ENCODE data around the gene LAMB4.

The LAMB4 gene

DNA sequence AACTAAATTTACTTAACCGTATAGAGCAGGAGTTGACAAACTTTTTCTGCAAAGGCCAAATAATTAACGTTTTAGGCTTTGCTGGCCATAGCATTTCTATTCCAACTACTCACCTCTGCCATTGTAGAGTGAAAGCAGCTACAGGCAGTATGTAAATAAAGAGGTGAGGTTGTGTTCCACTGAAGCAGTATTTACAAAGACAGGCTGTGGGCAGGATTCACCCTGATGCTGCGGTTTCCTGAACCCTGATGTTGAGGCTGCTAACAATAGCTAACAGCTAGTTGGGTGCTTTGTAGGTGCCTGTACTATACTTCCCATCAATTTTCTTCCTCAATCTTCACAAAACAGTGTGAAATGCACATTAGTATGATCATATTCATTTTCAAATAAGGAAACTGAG lies 80.2 kb downstream of the LAMB4 start:
- WGBS (ENCODE audit: insufficient coverage) = 100% methylated on average over 3 of the region's 3 CpGs
- Histone ChIP-seq H3K4me1 (ENCODE audit: control extremely low read depth in 1 of 4, control insufficient read depth in 4 of 4, insufficient read depth in 4 of 4, low read length in 3 of 4) (peaks cover 0 to 10% (median 3%) of the 10 kb centered on the region in 4 experiments), H3K27ac (ENCODE audit: insufficient read depth in 1 of 2, low read depth in 1 of 2, low read length in 2 of 2, poor library complexity in 1 of 2, severe bottlenecking in 2 of 2) (no peak overlapping the region), H3K27me3 (replicated peaks in 2 of 5; ENCODE audit: control insufficient read depth in 4 of 5, insufficient read depth in 5 of 5, low read length in 4 of 5) (no peaks in the 10 kb centered on the region), H3K4me3 (ENCODE audit: control insufficient read depth in 1 of 7, extremely low read depth in 1 of 7, insufficient read depth in 4 of 7, low read depth in 2 of 7, low read length in 6 of 7) (no peak overlapping the region), H3K36me3 (ENCODE audit: control insufficient read depth in 4 of 4, insufficient read depth in 4 of 4, low read length in 3 of 4) (no peaks in the 10 kb centered on the region), H3K9me3 (ENCODE audit: control extremely low read depth in 1 of 5, control insufficient read depth in 4 of 5, insufficient read depth in 2 of 5, low read depth in 1 of 5, low read length in 4 of 5) (no peaks in the 10 kb centered on the region)
- DNase-seq = no peak
- ChIA-PET POLR2A (no interaction called here), CTCF (no interaction called here)

DNA sequence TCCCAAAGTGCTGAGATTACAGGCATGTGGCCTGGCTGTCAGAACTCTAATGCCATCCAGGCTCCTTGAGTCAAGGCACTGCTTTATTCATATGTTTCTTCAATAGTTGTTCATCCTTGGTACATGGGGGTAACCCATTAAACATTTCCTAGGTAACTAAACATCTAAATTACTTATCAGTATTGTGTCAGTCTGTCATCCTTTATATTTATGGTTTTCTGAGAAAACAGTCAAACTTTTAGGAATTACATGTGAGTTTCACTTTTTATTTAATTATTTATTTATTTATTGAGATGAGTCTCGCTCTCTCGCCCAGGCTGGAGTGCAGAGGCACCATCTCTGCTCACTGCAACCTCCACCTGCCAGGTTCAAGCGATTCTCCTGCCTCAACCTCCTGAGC lies 81.7 kb downstream of the LAMB4 start:
- WGBS (ENCODE audit: insufficient coverage) = no CpG with 5 or more reads among the region's 3 CpGs
- no peaks in the 10 kb centered on the region for H3K27me3 ChIP-seq (replicated peaks in 2 of 5; ENCODE audit: control insufficient read depth in 4 of 5, insufficient read depth in 5 of 5, low read length in 4 of 5)
- CTCF ChIA-PET = no interaction called here

DNA sequence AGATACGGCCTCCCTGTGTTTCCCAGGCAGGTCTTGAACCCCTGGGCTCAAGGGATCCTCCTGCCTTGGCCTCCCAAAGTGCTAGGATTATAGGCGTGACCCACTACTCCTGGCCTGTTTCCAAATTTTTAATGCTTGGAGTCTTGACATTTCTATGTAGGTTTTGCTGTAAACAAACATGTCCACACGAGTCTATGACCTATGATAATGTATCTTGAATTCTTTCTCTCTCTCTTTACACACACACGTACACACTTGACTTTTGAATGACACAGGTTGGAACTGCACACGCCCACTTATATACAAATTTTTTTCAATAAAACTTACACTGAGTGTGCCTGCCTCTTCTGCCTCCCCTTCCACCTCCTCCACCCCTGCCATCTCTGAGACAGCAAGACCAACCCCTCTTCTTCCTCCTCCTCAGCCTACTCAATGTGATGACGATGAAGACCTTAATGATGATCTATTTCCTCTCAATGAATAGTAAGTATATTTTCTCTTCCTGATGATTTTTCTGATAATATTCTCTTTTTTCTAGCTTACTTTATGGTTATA lies 83.1 kb downstream of the LAMB4 start:
- peaks cover 0 to 10% (median 3%) of the 10 kb centered on the region in 4 experiments for H3K4me1 ChIP-seq (ENCODE audit: control extremely low read depth in 1 of 4, control insufficient read depth in 4 of 4, insufficient read depth in 4 of 4, low read length in 3 of 4)
- no peaks in the 10 kb centered on the region for H3K27me3 ChIP-seq (replicated peaks in 2 of 5; ENCODE audit: control insufficient read depth in 4 of 5, insufficient read depth in 5 of 5, low read length in 4 of 5)
- no peak overlapping the region for H3K4me3 ChIP-seq (ENCODE audit: control insufficient read depth in 1 of 7, extremely low read depth in 1 of 7, insufficient read depth in 4 of 7, low read depth in 2 of 7, low read length in 6 of 7)
- POLR2A ChIA-PET = no interaction called here
- no peak overlapping the region for H3K27ac ChIP-seq (ENCODE audit: insufficient read depth in 1 of 2, low read depth in 1 of 2, low read length in 2 of 2, poor library complexity in 1 of 2, severe bottlenecking in 2 of 2)
- no peaks in the 10 kb centered on the region for H3K9me3 ChIP-seq (ENCODE audit: control extremely low read depth in 1 of 5, control insufficient read depth in 4 of 5, insufficient read depth in 2 of 5, low read depth in 1 of 5, low read length in 4 of 5)
- 89% methylated on average over 3 of the region's 6 CpGs for WGBS (ENCODE audit: insufficient coverage)
- no peak for DNase-seq
- no peaks in the 10 kb centered on the region for H3K36me3 ChIP-seq (ENCODE audit: control insufficient read depth in 4 of 4, insufficient read depth in 4 of 4, low read length in 3 of 4)
- CTCF ChIA-PET = no interaction called here

More for the DNA sequence above, 81.7 kb downstream of the LAMB4 start:
- no peak for DNase-seq
- POLR2A ChIA-PET = no interaction called here
- no peak overlapping the region for H3K27ac ChIP-seq (ENCODE audit: insufficient read depth in 1 of 2, low read depth in 1 of 2, low read length in 2 of 2, poor library complexity in 1 of 2, severe bottlenecking in 2 of 2)
- H3K9me3 ChIP-seq (ENCODE audit: control extremely low read depth in 1 of 5, control insufficient read depth in 4 of 5, insufficient read depth in 2 of 5, low read depth in 1 of 5, low read length in 4 of 5) = no peaks in the 10 kb centered on the region
- H3K4me3 ChIP-seq (ENCODE audit: control insufficient read depth in 1 of 7, extremely low read depth in 1 of 7, insufficient read depth in 4 of 7, low read depth in 2 of 7, low read length in 6 of 7) = peak overlapping the region in 1 of 7 experiments; percentile 47
- H3K36me3 ChIP-seq (ENCODE audit: control insufficient read depth in 4 of 4, insufficient read depth in 4 of 4, low read length in 3 of 4) = no peaks in the 10 kb centered on the region
- peaks cover 0 to 10% (median 3%) of the 10 kb centered on the region in 4 experiments for H3K4me1 ChIP-seq (ENCODE audit: control extremely low read depth in 1 of 4, control insufficient read depth in 4 of 4, insufficient read depth in 4 of 4, low read length in 3 of 4)

DNA sequence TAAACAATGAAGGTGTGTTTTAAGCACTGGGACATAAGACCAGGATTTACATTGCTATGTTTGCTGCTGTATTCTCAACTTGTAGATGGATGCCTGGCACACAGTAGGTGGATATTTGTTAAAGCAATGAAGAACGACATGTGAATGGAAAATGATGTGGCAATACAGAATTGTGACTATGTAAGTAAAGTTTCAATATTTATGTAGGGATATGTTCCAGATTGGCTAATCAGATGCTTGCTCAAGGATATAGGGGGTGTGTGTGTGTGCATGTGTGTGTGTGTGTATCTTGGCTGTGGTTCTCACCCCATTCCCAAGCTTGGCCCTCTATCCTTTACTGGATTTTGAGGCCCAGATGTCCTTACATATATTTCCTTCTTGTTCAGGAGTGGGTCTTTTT lies 84.5 kb downstream of the LAMB4 start:
- ChIA-PET POLR2A (no interaction called here), CTCF (no interaction called here)
- Histone ChIP-seq H3K4me1 (ENCODE audit: control extremely low read depth in 1 of 4, control insufficient read depth in 4 of 4, insufficient read depth in 4 of 4, low read length in 3 of 4) (peaks cover 0 to 10% (median 3%) of the 10 kb centered on the region in 4 experiments), H3K4me3 (ENCODE audit: control insufficient read depth in 1 of 7, extremely low read depth in 1 of 7, insufficient read depth in 4 of 7, low read depth in 2 of 7, low read length in 6 of 7) (no peak overlapping the region), H3K27me3 (replicated peaks in 2 of 5; ENCODE audit: control insufficient read depth in 4 of 5, insufficient read depth in 5 of 5, low read length in 4 of 5) (no peaks in the 10 kb centered on the region), H3K9me3 (ENCODE audit: control extremely low read depth in 1 of 5, control insufficient read depth in 4 of 5, insufficient read depth in 2 of 5, low read depth in 1 of 5, low read length in 4 of 5) (no peaks in the 10 kb centered on the region), H3K27ac (ENCODE audit: insufficient read depth in 1 of 2, low read depth in 1 of 2, low read length in 2 of 2, poor library complexity in 1 of 2, severe bottlenecking in 2 of 2) (no peak overlapping the region), H3K36me3 (ENCODE audit: control insufficient read depth in 4 of 4, insufficient read depth in 4 of 4, low read length in 3 of 4) (no peaks in the 10 kb centered on the region)
- 100% methylated on average over 1 of the region's 1 CpG for WGBS (ENCODE audit: insufficient coverage)
- no peak for DNase-seq

DNA sequence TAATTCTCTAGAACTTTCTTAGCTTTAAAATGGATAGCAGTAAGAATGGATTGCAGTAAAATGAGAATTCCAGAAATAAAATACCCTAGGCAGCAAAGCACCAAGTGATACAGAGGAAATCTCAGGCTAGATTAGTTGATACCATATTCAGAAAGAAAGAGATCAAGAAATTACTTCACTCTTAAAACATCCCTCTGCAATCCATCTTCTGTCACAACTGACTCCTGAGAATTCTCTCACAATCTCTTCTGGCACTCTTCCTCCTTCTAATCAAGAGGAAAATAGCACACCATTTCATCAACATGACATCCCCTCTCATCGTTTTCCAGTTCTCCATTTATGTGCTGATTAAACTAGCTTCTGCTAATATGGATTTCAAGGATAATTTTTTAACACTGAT lies 85.0 kb downstream of the LAMB4 start:
- CTCF ChIA-PET = no interaction called here

DNA sequence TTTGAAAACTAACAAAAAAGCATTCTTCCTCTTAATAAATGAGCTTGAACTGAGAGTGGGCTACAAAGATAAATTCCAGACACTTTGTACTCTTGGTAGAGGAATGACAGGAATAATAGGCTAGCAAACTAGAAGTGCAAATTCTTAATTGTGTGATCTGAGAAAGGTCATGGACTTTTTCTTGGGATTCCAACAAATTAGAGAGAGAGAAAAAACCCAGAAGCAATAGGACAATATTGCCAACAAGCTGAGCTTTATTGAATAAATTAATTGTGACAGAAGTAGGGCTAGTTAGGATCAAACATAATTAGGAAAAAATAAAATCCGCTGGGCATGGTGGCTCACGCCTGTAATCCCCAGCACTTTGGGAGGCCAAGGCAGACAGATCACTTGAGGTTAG lies 85.8 kb downstream of the LAMB4 start:
- Histone ChIP-seq H3K9me3 (ENCODE audit: control extremely low read depth in 1 of 5, control insufficient read depth in 4 of 5, insufficient read depth in 2 of 5, low read depth in 1 of 5, low read length in 4 of 5) (no peaks in the 10 kb centered on the region), H3K27ac (ENCODE audit: insufficient read depth in 1 of 2, low read depth in 1 of 2, low read length in 2 of 2, poor library complexity in 1 of 2, severe bottlenecking in 2 of 2) (no peak overlapping the region), H3K4me3 (ENCODE audit: control insufficient read depth in 1 of 7, extremely low read depth in 1 of 7, insufficient read depth in 4 of 7, low read depth in 2 of 7, low read length in 6 of 7) (no peak overlapping the region), H3K27me3 (replicated peaks in 2 of 5; ENCODE audit: control insufficient read depth in 4 of 5, insufficient read depth in 5 of 5, low read length in 4 of 5) (no peaks in the 10 kb centered on the region), H3K36me3 (ENCODE audit: control insufficient read depth in 4 of 4, insufficient read depth in 4 of 4, low read length in 3 of 4) (no peaks in the 10 kb centered on the region), H3K4me1 (ENCODE audit: control extremely low read depth in 1 of 4, control insufficient read depth in 4 of 4, insufficient read depth in 4 of 4, low read length in 3 of 4) (peaks cover 0 to 10% (median 3%) of the 10 kb centered on the region in 4 experiments)
- ChIA-PET CTCF (no interaction called here), POLR2A (interaction anchor here (0.6 kb wide), 1 partner anchor 419 kb away, joined by 3 read pairs; no protein-coding TSS in a partner anchor)
- no peak for DNase-seq
- 100% methylated on average over 2 of the region's 2 CpGs for WGBS (ENCODE audit: insufficient coverage)

More for the DNA sequence above, 85.0 kb downstream of the LAMB4 start:
- DNase-seq = no peak
- no CpG with 5 or more reads among the region's 1 CpG for WGBS (ENCODE audit: insufficient coverage)
- no peak overlapping the region for H3K27ac ChIP-seq (ENCODE audit: insufficient read depth in 1 of 2, low read depth in 1 of 2, low read length in 2 of 2, poor library complexity in 1 of 2, severe bottlenecking in 2 of 2)
- POLR2A ChIA-PET = interaction anchor here (0.6 kb wide), 1 partner anchor 420 kb away, joined by 3 read pairs; no protein-coding TSS in a partner anchor
- no peaks in the 10 kb centered on the region for H3K9me3 ChIP-seq (ENCODE audit: control extremely low read depth in 1 of 5, control insufficient read depth in 4 of 5, insufficient read depth in 2 of 5, low read depth in 1 of 5, low read length in 4 of 5)
- H3K27me3 ChIP-seq (replicated peaks in 2 of 5; ENCODE audit: control insufficient read depth in 4 of 5, insufficient read depth in 5 of 5, low read length in 4 of 5) = no peaks in the 10 kb centered on the region
- H3K4me1 ChIP-seq (ENCODE audit: control extremely low read depth in 1 of 4, control insufficient read depth in 4 of 4, insufficient read depth in 4 of 4, low read length in 3 of 4) = peaks cover 0 to 10% (median 3%) of the 10 kb centered on the region in 4 experiments
- no peaks in the 10 kb centered on the region for H3K36me3 ChIP-seq (ENCODE audit: control insufficient read depth in 4 of 4, insufficient read depth in 4 of 4, low read length in 3 of 4)
- no peak overlapping the region for H3K4me3 ChIP-seq (ENCODE audit: control insufficient read depth in 1 of 7, extremely low read depth in 1 of 7, insufficient read depth in 4 of 7, low read depth in 2 of 7, low read length in 6 of 7)

DNA sequence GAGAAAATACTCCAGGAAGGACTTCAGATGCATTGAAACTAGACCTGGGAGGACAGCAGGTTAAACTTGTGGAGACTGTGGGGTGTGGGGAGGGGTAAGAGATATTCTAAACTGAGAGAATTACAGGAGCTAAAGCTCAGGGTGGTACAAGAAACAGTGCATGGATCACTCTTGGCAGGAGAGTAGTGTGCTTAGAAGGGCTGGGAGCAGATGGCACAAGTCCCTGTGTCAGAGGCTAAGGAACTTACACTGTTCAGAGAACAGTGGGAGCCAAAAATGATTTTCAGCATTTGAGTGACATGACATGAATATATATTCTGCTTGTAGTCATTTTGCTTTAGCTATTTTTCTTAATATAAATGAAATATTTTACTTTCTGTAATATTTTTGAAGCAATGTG lies 91.2 kb downstream of the LAMB4 start:
- no peak overlapping the region for H3K4me3 ChIP-seq (ENCODE audit: control insufficient read depth in 1 of 7, extremely low read depth in 1 of 7, insufficient read depth in 4 of 7, low read depth in 2 of 7, low read length in 6 of 7)
- no peaks in the 10 kb centered on the region for H3K27me3 ChIP-seq (replicated peaks in 2 of 5; ENCODE audit: control insufficient read depth in 4 of 5, insufficient read depth in 5 of 5, low read length in 4 of 5)
- H3K36me3 ChIP-seq (ENCODE audit: control insufficient read depth in 4 of 4, insufficient read depth in 4 of 4, low read length in 3 of 4) = no peaks in the 10 kb centered on the region
- no peak for DNase-seq
- POLR2A ChIA-PET = no interaction called here
- H3K4me1 ChIP-seq (ENCODE audit: control extremely low read depth in 1 of 4, control insufficient read depth in 4 of 4, insufficient read depth in 4 of 4, low read length in 3 of 4) = no peaks in the 10 kb centered on the region
- CTCF ChIA-PET = no interaction called here
- H3K27ac ChIP-seq (ENCODE audit: insufficient read depth in 1 of 2, low read depth in 1 of 2, low read length in 2 of 2, poor library complexity in 1 of 2, severe bottlenecking in 2 of 2) = no peak overlapping the region
- no peaks in the 10 kb centered on the region for H3K9me3 ChIP-seq (ENCODE audit: control extremely low read depth in 1 of 5, control insufficient read depth in 4 of 5, insufficient read depth in 2 of 5, low read depth in 1 of 5, low read length in 4 of 5)

Data from common myeloid progenitor, CD34-positive (primary cell).